Activated CD4-positive, alpha-beta T cell treated with anti-CD3 and anti-CD28 coated beads for 36 hours (primary cell): Measurements from ENCODE around the gene TET2. TPM values are rescaled to one million over a fixed set of nuclear protein-coding genes. Genes with fewer than 3 reads are reported as not detected.
A peak's percentile ranks its signal among the peaks of the same experiment; 100 is the strongest.

Experiments
- ATAC-seq: fragments of 200-7000 bp; cut with Tn5 transposase; one replicate; pipeline ENCODE4 v1.10.0; 2021; ENCODE audit warnings: mild to moderate bottlenecking, moderate library complexity
- CTCF ChIA-PET: fragments of 350-600 bp; sonication (Branson Sonifier 250); formaldehyde crosslinking; loops from one replicate; lab custom pipeline; 2021; ENCODE audit warnings: antibody characterized with exemption; lab: Charles Lee
- POLR2A ChIA-PET: fragments of 350-600 bp; sonication (Branson Sonifier 250); formaldehyde crosslinking; loops from one replicate; lab custom pipeline; 2021; ENCODE audit warnings: antibody characterized with exemption, inconsistent platforms; lab: Charles Lee
- DNase-seq: peaks from one replicate; pipeline ENCODE4 v3.0.0-alpha.2; 2020
- H3K27ac Mint-ChIP-seq: one replicate; pipeline ENCODE4 v1.8.0; 2021; ENCODE audit warnings: mixed read lengths
- H3K27me3 Mint-ChIP-seq: one replicate; pipeline ENCODE4 v1.8.0; 2021; ENCODE audit warnings: mixed read lengths
- H3K36me3 Mint-ChIP-seq: one replicate; pipeline ENCODE4 v1.8.0; 2021; ENCODE audit warnings: low read depth, mixed read lengths
- H3K4me1 Mint-ChIP-seq: one replicate; pipeline ENCODE4 v1.8.0; 2021; ENCODE audit warnings: mixed read lengths
- H3K4me3 Mint-ChIP-seq: one replicate; pipeline ENCODE4 v1.8.0; 2021; ENCODE audit warnings: mild to moderate bottlenecking, moderate library complexity, mixed read lengths
- H3K9me3 Mint-ChIP-seq: one replicate; pipeline ENCODE4 v1.8.0; 2021; ENCODE audit warnings: low read depth, mixed read lengths
- intact Hi-C, 2 experiments: fragments of 100-400 bp; cut with DNase I in 1 of 2; cut with micrococcal nuclease in 1 of 2; formaldehyde crosslinking; loops; one replicate each; pipeline versions ENCODE4 v1.14.2 to v1.15.1; 2022 to 2024; cut with DNase I, micrococcal nuclease
- total RNA-seq, 2 experiments: library from RNA; stranded (reverse); gene quantifications; one replicate each; pipeline ENCODE4 v1.2.3, GENCODE V29; 2021

The TET2 gene
- total RNA-seq, 2 experiments from 2014 or later, result 35.0 to 40.6 TPM

DNA sequence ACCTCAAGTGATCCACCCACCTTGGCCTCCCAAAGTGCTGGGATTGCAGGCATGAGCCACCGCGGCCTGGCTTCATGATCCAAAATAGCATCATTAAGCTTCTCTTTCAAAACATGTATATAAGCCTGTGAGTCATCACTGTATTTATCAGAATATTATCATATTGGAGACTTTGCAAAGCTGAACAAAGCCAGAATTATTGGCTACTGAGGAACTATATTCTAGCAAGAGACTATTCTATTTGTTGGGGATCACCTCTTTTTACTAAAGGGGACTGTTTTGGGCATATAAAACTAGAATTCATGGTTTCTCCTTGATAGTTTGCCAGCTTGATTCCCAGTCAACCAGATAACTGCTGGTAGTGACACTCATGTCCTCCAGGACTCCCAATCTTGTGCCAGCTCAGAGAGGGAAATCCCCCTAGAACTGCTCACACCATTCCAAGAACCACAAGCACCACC is 40.1 kb downstream of the TET2 start:
- DNase-seq, result no peak
- intact Hi-C loops, result no loop called here
- no peak for ATAC-seq
- ChIA-PET POLR2A (no interaction called here), CTCF (interaction anchor here (0.7 to 1.0 kb wide), 2 partner anchors 30 to 285 kb away, joined by 3 read pairs; no protein-coding TSS in a partner anchor)
- H3K9me3 Mint-ChIP-seq, result no peaks in the 10 kb centered on the region
- peaks cover 40% of the 10 kb centered on the region for H3K36me3 Mint-ChIP-seq
- no peaks in the 10 kb centered on the region for H3K27me3 Mint-ChIP-seq
- peaks cover 74% of the 10 kb centered on the region for H3K4me1 Mint-ChIP-seq
- H3K4me3 Mint-ChIP-seq, result no peak overlapping the region
- H3K27ac Mint-ChIP-seq, result no peak overlapping the region

GRCh38 chr4:105189855-105190650 is 43.4 kb downstream of the TET2 start:
- Mint-ChIP-seq H3K9me3 (no peaks in the 10 kb centered on the region), H3K27me3 (no peaks in the 10 kb centered on the region), H3K4me3 (no peak overlapping the region), H3K27ac (peak overlapping the region; percentile 77), H3K4me1 (peaks cover 88% of the 10 kb centered on the region), H3K36me3 (peaks cover 48% of the 10 kb centered on the region)
- ATAC-seq (peak; percentile 17), DNase-seq (no peak)
- CTCF ChIA-PET, result interaction anchor here (1.4 kb wide), 1 partner anchor 26 kb away, joined by 3 read pairs; no protein-coding TSS in a partner anchor
- intact Hi-C loops, result loop anchor here (2.0 to 10.0 kb wide), 4 partner anchors 43 to 225 kb away; partner anchors contain the start of gene TET2 (in 1 of the 2)
- POLR2A ChIA-PET, result no interaction called here

GRCh38 chr4:105191621-105192210 is 45.0 kb downstream of the TET2 start:
- DNase-seq (peak; percentile 11), ATAC-seq (peak; percentile 70)
- Mint-ChIP-seq H3K9me3 (no peaks in the 10 kb centered on the region), H3K27me3 (no peaks in the 10 kb centered on the region), H3K4me1 (peaks cover 94% of the 10 kb centered on the region), H3K27ac (peak overlapping the region; percentile 90), H3K36me3 (peaks cover 62% of the 10 kb centered on the region), H3K4me3 (peak overlapping the region; percentile 12)
- ChIA-PET CTCF (interaction anchor here (0.6 to 1.5 kb wide), 6 partner anchors 14 to 115 kb away, joined by 3 to 4 read pairs (median 4); no protein-coding TSS in a partner anchor), POLR2A (no interaction called here)
- intact Hi-C loops, result loop anchor here (1.0 to 10.0 kb wide), 7 partner anchors 24 to 282 kb away; no protein-coding TSS in a partner anchor

GRCh38 chr4:105192474-105192873 is 45.8 kb downstream of the TET2 start:
- Mint-ChIP-seq H3K27ac (peak overlapping the region; percentile 55), H3K27me3 (no peaks in the 10 kb centered on the region), H3K9me3 (no peaks in the 10 kb centered on the region), H3K36me3 (peaks cover 65% of the 10 kb centered on the region), H3K4me1 (peaks cover 95% of the 10 kb centered on the region), H3K4me3 (no peak overlapping the region)
- DNase-seq, result no peak
- ChIA-PET POLR2A (no interaction called here), CTCF (interaction anchor here (0.6 to 1.5 kb wide), 7 partner anchors 14 to 279 kb away, joined by 3 to 4 read pairs (median 3); no protein-coding TSS in a partner anchor)
- intact Hi-C loops, result loop anchor here (1.0 to 10.0 kb wide), 3 partner anchors 228 to 281 kb away; no protein-coding TSS in a partner anchor
- no peak for ATAC-seq

GRCh38 chr4:105192910-105193309 is 46.2 kb downstream of the TET2 start:
- intact Hi-C loops, result loop anchor here (1.0 to 10.0 kb wide), 3 partner anchors 228 to 280 kb away; no protein-coding TSS in a partner anchor
- ChIA-PET POLR2A (no interaction called here), CTCF (interaction anchor here (0.8 to 1.5 kb wide), 6 partner anchors 12 to 278 kb away, joined by 3 to 4 read pairs (median 4); no protein-coding TSS in a partner anchor)
- Mint-ChIP-seq H3K27me3 (no peaks in the 10 kb centered on the region), H3K4me1 (peaks cover 90% of the 10 kb centered on the region), H3K4me3 (no peak overlapping the region), H3K9me3 (no peaks in the 10 kb centered on the region), H3K36me3 (peaks cover 62% of the 10 kb centered on the region), H3K27ac (peak overlapping the region; percentile 55)
- no peak for DNase-seq
- no peak for ATAC-seq

DNA sequence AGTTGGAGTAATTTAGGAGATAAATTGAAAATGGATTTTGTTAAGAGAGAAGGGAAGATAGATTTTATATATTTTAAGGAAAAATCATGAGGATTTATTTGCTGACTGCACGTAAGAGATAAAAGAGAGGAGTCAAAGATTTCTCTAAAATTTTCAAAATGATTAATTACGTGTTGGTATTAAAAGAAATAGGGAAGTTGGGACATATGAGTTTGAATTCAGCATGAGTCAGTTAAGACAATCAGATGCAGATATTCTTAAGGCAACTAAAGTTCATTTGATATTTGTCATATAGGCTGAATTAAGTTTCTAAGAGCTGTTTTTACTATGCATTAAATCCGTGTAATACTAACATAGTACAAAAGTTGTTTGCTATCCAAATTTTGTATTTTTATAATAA is 46.9 kb downstream of the TET2 start:
- DNase-seq (no peak), ATAC-seq (no peak)
- intact Hi-C loops, result loop anchor here in 1 of 2 experiments (2.0 to 10.0 kb wide), 2 partner anchors 229 to 279 kb away; no protein-coding TSS in a partner anchor
- Mint-ChIP-seq H3K36me3 (peaks cover 57% of the 10 kb centered on the region), H3K4me3 (no peak overlapping the region), H3K27ac (no peak overlapping the region), H3K9me3 (no peaks in the 10 kb centered on the region), H3K4me1 (peaks cover 84% of the 10 kb centered on the region), H3K27me3 (no peaks in the 10 kb centered on the region)
- ChIA-PET CTCF (interaction anchor here (0.6 to 1.5 kb wide), 4 partner anchors 12 to 278 kb away, joined by 3 to 4 read pairs (median 4); no protein-coding TSS in a partner anchor), POLR2A (no interaction called here)

- ATAC-seq (peak; percentile 82), DNase-seq (no peak)
- POLR2A ChIA-PET, result interaction anchor here (0.6 kb wide), 1 partner anchor 306 kb away, joined by 3 read pairs; no protein-coding TSS in a partner anchor
- H3K4me1 Mint-ChIP-seq, result peaks cover 77% of the 10 kb centered on the region
- peak overlapping the region; percentile 77 for H3K27ac Mint-ChIP-seq
- H3K4me3 Mint-ChIP-seq, result no peak overlapping the region
- no peaks in the 10 kb centered on the region for H3K27me3 Mint-ChIP-seq
- intact Hi-C loops, result loop anchor here (1.0 to 10.0 kb wide), 2 partner anchors 47 to 230 kb away; no protein-coding TSS in a partner anchor
- CTCF ChIA-PET, result interaction anchor here (1.0 to 1.9 kb wide), 5 partner anchors 11 to 23 kb away, joined by 4 to 5 read pairs (median 4); no protein-coding TSS in a partner anchor
- H3K36me3 Mint-ChIP-seq, result peaks cover 60% of the 10 kb centered on the region
- H3K9me3 Mint-ChIP-seq, result no peaks in the 10 kb centered on the region
These were observed 47.9 kb downstream of the TET2 start for GRCh38 chr4:105194328-105195231.

DNA sequence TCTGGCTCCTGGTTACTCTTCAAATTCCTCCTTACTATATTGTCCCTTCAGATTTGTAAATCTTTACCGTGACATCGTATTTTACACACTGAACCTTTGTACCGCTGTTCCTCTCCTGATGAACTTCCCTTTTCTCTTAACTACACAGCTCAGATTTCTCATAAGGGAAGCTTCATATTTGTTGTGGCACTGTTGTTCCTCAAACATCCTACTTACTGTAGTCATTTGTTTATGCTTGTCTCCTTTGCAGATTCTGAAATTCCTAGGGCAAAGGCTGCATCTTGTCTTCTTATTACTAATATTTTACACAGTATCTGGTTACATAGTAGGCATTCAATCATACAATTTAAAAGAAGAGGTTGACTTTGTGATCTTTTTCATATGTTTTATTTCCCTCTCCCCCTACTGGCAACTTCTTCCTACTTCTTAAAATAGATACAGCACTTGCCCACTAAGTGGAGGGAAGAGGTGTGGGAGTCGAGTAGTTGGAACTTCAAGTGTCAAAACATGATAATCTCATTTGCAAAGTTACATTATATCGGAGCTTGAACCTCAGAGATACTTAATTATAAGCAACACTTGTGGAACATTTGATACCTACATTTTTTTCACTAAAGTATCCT is 50.0 kb downstream of the TET2 start:
- peaks cover 54% of the 10 kb centered on the region for H3K36me3 Mint-ChIP-seq
- POLR2A ChIA-PET, result no interaction called here
- CTCF ChIA-PET, result interaction anchor here (0.7 to 1.8 kb wide), 6 partner anchors 8 to 53 kb away, joined by 3 to 5 read pairs (median 3); no protein-coding TSS in a partner anchor

DNA sequence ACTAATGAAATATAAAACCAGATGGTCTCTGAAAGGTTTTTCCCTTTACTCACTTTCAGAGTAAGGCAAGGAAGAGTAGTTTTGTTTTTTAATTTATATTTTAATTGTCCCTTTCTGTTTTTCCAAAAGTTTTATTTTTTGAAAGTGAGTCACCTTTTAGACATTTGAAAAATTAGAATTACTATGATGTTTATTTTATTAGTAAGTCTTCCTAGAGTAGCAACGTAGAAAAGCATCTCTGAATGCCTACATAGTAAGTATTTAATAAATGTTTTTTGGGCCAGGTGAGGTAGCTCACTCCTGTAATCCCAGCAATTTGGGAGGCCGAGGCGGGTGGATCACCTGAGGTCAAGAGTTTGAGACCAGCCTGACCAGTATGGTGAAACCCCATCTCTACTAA is 51.1 kb downstream of the TET2 start:
- H3K27me3 Mint-ChIP-seq, result no peaks in the 10 kb centered on the region
- H3K4me3 Mint-ChIP-seq, result no peak overlapping the region
- peaks cover 55% of the 10 kb centered on the region for H3K36me3 Mint-ChIP-seq
- DNase-seq (no peak), ATAC-seq (no peak)
- ChIA-PET POLR2A (no interaction called here), CTCF (interaction anchor here (1.4 kb wide), 1 partner anchor 15 kb away, joined by 3 read pairs; no protein-coding TSS in a partner anchor)
- intact Hi-C loops, result loop anchor here in 1 of 2 experiments (2.0 to 10.0 kb wide), 2 partner anchors 51 to 233 kb away; partner anchors contain the start of gene TET2
- no peaks in the 10 kb centered on the region for H3K9me3 Mint-ChIP-seq
- no peak overlapping the region for H3K27ac Mint-ChIP-seq
- H3K4me1 Mint-ChIP-seq, result peaks cover 51% of the 10 kb centered on the region

More for the DNA sequence above, 50.0 kb downstream of the TET2 start:
- Mint-ChIP-seq H3K9me3 (no peaks in the 10 kb centered on the region), H3K27me3 (no peaks in the 10 kb centered on the region), H3K4me1 (peaks cover 62% of the 10 kb centered on the region), H3K4me3 (no peak overlapping the region), H3K27ac (no peak overlapping the region)
- no peak for ATAC-seq
- DNase-seq, result no peak
- intact Hi-C loops, result loop anchor here in 1 of 2 experiments (2.0 to 10.0 kb wide), 2 partner anchors 50 to 232 kb away; partner anchors contain the start of gene TET2

DNA sequence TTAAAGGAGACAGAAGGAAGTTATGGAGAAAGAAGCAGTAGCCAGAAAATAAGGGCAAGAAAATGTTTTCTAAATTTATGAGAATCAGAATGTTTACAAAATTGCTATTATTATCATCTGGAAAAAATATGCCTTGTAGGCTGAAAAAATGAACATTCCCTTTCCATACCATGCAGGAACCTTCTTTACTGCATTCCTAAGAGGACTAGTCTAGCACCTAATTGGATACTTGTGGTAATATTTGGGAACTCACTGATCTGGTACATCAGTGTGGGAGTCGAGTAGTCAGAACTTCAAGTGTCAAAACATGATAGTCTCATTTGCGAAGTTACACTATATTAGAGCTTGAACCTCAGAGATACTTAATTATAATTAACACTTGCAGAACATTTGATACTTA is 51.9 kb downstream of the TET2 start:
- Mint-ChIP-seq H3K9me3 (no peaks in the 10 kb centered on the region), H3K27me3 (no peaks in the 10 kb centered on the region), H3K4me1 (peaks cover 44% of the 10 kb centered on the region), H3K36me3 (peaks cover 49% of the 10 kb centered on the region), H3K27ac (no peak overlapping the region), H3K4me3 (no peak overlapping the region)
- ATAC-seq (no peak), DNase-seq (no peak)
- intact Hi-C loops, result loop anchor here in 1 of 2 experiments (10.0 kb wide), 1 partner anchor 234 kb away; no protein-coding TSS in a partner anchor
- ChIA-PET CTCF (interaction anchor here (1.4 kb wide), 1 partner anchor 15 kb away, joined by 3 read pairs; no protein-coding TSS in a partner anchor), POLR2A (no interaction called here)
